ENCODE measurements around the gene ETFBKMT.
"Not testable (repeated sequence)": the region's sequence is repeated elsewhere in the genome, so short reads cannot be mapped to it uniquely, and the experiment has no call there.

The ETFBKMT gene

DNA sequence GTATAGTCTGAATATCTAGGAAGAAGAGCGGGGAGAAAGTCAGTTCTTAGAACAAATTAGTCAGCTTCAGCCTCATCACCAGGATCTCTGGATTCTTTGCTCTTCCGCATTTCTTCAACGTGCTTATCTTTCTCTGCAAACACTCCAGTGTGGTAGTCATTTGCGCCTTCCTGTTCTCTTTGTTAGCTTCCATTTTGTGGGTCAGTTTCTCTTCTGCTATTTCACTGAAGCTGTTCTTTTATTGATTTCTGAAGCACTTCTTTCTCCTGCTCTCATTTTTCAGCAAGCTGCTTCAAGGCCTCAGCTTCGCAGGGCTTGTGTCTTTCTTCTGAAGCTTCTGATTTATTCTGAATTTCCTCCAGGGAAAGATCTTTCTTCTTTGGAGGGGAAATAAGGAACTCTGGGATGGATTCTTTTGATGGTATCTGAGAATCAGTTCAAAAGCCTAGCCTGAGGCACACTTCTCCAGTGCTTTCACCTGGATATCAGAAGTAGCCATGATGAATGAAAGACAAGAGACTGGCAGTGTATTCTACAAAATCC lies 55.9 kb downstream of the ETFBKMT start:
- TF ChIP-seq, protein P1, sequence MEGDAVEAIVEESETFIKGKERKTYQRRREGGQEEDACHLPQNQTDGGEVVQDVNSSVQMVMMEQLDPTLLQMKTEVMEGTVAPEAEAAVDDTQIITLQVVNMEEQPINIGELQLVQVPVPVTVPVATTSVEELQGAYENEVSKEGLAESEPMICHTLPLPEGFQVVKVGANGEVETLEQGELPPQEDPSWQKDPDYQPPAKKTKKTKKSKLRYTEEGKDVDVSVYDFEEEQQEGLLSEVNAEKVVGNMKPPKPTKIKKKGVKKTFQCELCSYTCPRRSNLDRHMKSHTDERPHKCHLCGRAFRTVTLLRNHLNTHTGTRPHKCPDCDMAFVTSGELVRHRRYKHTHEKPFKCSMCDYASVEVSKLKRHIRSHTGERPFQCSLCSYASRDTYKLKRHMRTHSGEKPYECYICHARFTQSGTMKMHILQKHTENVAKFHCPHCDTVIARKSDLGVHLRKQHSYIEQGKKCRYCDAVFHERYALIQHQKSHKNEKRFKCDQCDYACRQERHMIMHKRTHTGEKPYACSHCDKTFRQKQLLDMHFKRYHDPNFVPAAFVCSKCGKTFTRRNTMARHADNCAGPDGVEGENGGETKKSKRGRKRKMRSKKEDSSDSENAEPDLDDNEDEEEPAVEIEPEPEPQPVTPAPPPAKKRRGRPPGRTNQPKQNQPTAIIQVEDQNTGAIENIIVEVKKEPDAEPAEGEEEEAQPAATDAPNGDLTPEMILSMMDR (IDR thresholded peaks at IDR 0.05; ENCODE audit: extremely low read depth, insufficient read depth, missing control alignments) = no peak
- DNase-seq (ENCODE audit: low spot score) = peak; percentile 58

DNA sequence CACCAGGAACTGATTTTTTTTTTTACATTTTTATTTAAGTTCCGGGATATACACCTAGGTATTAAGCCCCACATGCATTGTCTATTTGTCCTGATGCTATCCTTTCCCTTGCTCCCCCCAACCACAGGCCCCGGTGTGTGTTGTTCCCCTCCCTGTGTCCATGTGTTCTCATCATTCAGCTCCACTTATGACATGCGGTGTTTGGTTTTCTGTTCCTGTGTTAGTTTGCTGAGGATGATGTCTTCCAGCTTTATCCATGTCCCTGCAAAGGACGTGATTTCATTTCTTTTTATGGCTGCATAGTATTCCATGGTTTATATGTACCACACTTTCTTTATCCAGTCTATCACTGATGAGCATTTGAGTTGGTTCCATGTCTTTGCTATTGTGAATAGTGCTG lies 57.5 kb downstream of the ETFBKMT start:
- in situ Hi-C loops (cut with MboI; ENCODE audit: low pct_unique_long_range_greater_than_20kb, low sequenced_read_pairs, unreplicated experiment) = not testable (repeated sequence)

More for the DNA sequence above, 55.9 kb downstream of the ETFBKMT start:
- in situ Hi-C loops (cut with MboI; ENCODE audit: low pct_unique_long_range_greater_than_20kb, low sequenced_read_pairs, unreplicated experiment) = no loop called here

DNA sequence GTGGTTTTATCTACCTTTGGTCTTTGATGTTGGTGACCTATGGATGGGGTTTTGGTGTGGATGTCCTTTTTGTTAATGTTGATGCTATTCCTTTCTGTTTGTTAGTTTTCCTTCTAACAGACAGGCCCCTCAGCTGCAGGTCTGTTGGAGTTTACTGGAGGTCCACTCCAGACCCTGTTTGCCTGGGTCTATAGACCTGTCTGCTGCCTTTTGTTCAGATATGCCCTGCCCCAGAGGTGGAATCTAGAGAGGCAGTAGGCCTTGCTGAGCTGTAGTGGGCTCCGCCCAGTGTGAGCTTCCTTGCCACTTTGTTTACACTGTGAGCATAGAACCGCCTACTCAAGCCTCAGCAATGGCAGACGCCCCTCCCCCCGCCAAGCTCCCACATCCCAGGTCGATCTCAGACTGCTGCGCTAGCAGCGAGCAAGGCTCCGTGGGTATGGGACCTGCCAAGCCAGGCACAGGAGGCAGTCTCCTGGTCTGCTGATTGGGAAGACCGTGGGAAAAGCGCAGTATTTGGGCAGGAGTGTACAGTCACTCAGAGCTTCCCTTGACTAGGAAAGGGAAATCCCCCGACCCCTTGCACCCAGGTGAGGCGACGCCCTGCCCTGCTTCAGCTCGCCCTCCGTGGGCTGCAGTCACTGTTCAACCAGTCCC lies 59.2 kb downstream of the ETFBKMT start:
- DNase-seq (ENCODE audit: low spot score); in situ Hi-C loops (cut with MboI; ENCODE audit: low pct_unique_long_range_greater_than_20kb, low sequenced_read_pairs, unreplicated experiment): not testable (repeated sequence)

More for the DNA sequence above, 57.5 kb downstream of the ETFBKMT start:
- DNase-seq (ENCODE audit: low spot score) = not testable (repeated sequence)

DNA sequence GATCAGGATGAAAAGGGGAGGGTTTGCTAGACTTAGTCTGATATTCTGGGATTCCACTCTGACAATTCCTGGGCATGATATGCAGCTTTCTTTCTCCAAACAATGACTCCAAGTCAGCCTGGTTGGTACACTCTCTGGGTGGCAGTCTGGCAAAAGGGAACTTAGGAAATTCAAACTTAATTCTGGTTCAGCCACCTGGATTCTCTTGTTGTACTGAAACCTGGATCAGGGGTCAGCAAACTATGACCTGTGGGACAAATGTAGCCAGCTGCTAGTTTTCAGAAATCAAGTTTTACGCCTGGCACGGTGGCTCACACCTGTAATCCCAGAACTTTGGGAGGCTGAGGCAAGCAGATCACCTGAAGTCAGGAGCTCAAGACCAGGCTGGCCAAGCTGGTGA lies 63.1 kb downstream of the ETFBKMT start:
- no peak for DNase-seq (ENCODE audit: low spot score)
- in situ Hi-C loops (cut with MboI; ENCODE audit: low pct_unique_long_range_greater_than_20kb, low sequenced_read_pairs, unreplicated experiment) = no loop called here
- TF ChIP-seq, protein P1 (IDR thresholded peaks at IDR 0.05; ENCODE audit: extremely low read depth, insufficient read depth, missing control alignments) = no peak
